DOHH2 (cell line): ENCODE measurements around the gene KRTAP9-7.

Experiments
- EZH2phosphoT487 ChIP-seq: fragments of 200-600 bp; sonication (generic); IDR thresholded peaks from 2 replicates; pipeline ENCODE4 v1.6.1; 2017; ENCODE audit warnings: borderline replicate concordance, mild to moderate bottlenecking, antibody characterized with exemption, low read length, moderate library complexity, mixed read lengths
- TF ChIP-seq, protein P1 (sequence below): fragments of 200-600 bp; sonication (generic); IDR thresholded peaks from one replicate; pipeline ENCODE4 v1.5.1; 2014; ENCODE audit warnings: antibody characterized with exemption, mild to moderate bottlenecking, low read depth, low read length; ENCODE audit not compliant: poor library complexity, severe bottlenecking

DNA sequence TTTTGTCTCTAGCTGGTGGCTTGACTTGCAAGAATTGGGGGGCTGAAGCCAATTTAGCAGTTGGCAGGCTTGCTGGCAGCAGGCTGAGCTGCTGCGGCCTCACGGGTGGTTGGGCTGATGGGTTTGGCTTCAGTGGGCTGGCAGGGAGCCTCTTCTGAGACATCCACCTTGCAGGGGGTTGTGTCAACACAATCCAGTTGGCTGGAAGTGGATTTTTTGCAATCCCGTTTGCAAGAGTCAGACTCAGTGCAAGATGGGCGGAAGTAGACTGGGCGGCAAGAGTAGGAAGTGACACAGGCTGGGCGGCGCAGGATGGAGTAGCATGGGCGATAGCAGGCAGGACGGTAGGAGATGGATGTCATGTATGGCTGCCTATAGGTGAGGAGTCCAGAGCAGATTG lies 32.1 kb downstream of the KRTAP9-7 start:
- TF ChIP-seq, protein P1, sequence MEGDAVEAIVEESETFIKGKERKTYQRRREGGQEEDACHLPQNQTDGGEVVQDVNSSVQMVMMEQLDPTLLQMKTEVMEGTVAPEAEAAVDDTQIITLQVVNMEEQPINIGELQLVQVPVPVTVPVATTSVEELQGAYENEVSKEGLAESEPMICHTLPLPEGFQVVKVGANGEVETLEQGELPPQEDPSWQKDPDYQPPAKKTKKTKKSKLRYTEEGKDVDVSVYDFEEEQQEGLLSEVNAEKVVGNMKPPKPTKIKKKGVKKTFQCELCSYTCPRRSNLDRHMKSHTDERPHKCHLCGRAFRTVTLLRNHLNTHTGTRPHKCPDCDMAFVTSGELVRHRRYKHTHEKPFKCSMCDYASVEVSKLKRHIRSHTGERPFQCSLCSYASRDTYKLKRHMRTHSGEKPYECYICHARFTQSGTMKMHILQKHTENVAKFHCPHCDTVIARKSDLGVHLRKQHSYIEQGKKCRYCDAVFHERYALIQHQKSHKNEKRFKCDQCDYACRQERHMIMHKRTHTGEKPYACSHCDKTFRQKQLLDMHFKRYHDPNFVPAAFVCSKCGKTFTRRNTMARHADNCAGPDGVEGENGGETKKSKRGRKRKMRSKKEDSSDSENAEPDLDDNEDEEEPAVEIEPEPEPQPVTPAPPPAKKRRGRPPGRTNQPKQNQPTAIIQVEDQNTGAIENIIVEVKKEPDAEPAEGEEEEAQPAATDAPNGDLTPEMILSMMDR: no peak
- no peak for TF ChIP-seq EZH2phosphoT487
